ENCODE measurements around the gene ODAM.
"Not testable (repeated sequence)": the region's sequence is repeated elsewhere in the genome, so short reads cannot be mapped to it uniquely, and the experiment has no call there.

The ODAM gene

GRCh38 chr4:70225824-70226223, 30.3 kb downstream of the ODAM start, which contains the start of gene FDCSP:
FDCSP (plus strand) TSS chr4:70226124; CDS start chr4:70231195, 5,071 bp downstream.
- DNase-seq = no peak

GRCh38 chr4:70236125-70236524, 40.6 kb downstream of the ODAM start:
- no peak for DNase-seq

- no peak for DNase-seq
Measured at GRCh38 chr4:70239131-70239883, 43.8 kb downstream of the ODAM start.

GRCh38 chr4:70239884-70240591, 44.5 kb downstream of the ODAM start:
- no peak for DNase-seq

GRCh38 chr4:70242297-70242696, 46.8 kb downstream of the ODAM start, which contains the start of gene CSN3:
CSN3 (plus strand) TSS chr4:70242597; CDS start chr4:70244820, 2,223 bp downstream.
- DNase-seq = not testable (repeated sequence)

- no peak for DNase-seq
Measured at GRCh38 chr4:70243091-70243490, 47.6 kb downstream of the ODAM start.

GRCh38 chr4:70251250-70251944, 55.9 kb downstream of the ODAM start:
- DNase-seq = no peak

GRCh38 chr4:70251945-70252277, 56.4 kb downstream of the ODAM start:
- no peak for DNase-seq

Measured in stimulated activated CD4-positive, alpha-beta T cell treated with anti-CD3 and anti-CD28 coated beads, Interleukin-1b, Interleukin-23, amount 100 ng/mL, for 48 hours (primary cell).